GM13977 (cell line): ENCODE measurements around the gene NOTCH2.

ENCODE experiments used
- DNase-seq: peaks from one replicate; pipeline ENCODE4 v3.0.0; 2012; ENCODE audit warnings: low spot score
- CTCF ChIP-seq: IDR thresholded peaks from 2 replicates; pipeline ENCODE4 v1.5.1; 2012; ENCODE audit warnings: mild to moderate bottlenecking, control low read depth; ENCODE audit not compliant: insufficient read depth; ENCODE audit errors: extremely low read depth, missing control alignments
- in situ Hi-C: fragments of 300-500 bp; cut with MboI; formaldehyde crosslinking; loops from one replicate; pipeline ENCODE4 v1.12.0; 2022; ENCODE audit warnings: low sequenced_read_pairs, low pct_unique_long_range_greater_than_20kb, mixed read lengths, inconsistent platforms; ENCODE audit not compliant: unreplicated experiment

Gene NOTCH2

GRCh38 chr1:119948342-119949214, 120.9 kb downstream of the NOTCH2 start:
- in situ Hi-C loops: no loop called here
- peak; percentile 96 for TF ChIP-seq CTCF
- peak; percentile 45 for DNase-seq

GRCh38 chr1:119947468-119947867, 122.0 kb downstream of the NOTCH2 start:
- TF ChIP-seq CTCF: no peak
- DNase-seq: no peak
- in situ Hi-C loops: no loop called here

GRCh38 chr1:119946724-119947123, 122.7 kb downstream of the NOTCH2 start:
- no peak for TF ChIP-seq CTCF
- no peak for DNase-seq
- in situ Hi-C loops: no loop called here

- no peak for DNase-seq
- TF ChIP-seq CTCF: no peak
- in situ Hi-C loops: no loop called here
Measured at GRCh38 chr1:119943216-119943615, 126.2 kb downstream of the NOTCH2 start.

DNA sequence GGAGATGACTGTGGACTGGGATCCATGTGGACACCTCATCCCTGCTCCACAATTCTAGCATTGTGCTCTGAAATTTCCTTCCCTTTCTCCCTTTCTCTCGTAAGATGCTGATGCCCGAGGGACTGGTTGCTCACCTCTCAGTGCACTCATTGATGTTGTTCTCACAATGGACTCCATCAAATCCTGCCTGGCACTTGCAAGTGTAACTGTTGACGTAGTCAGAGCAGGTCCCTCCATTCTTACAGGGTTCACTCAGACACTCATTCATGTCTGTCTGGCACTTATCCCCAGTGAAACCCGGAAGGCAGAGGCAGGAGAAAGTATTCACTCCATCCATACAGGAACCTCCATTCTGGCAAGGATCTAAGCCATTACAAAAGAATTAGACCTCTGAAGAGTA, 128.1 kb downstream of the NOTCH2 start:
- in situ Hi-C loops: no loop called here
- no peak for DNase-seq
- TF ChIP-seq CTCF: no peak

DNA sequence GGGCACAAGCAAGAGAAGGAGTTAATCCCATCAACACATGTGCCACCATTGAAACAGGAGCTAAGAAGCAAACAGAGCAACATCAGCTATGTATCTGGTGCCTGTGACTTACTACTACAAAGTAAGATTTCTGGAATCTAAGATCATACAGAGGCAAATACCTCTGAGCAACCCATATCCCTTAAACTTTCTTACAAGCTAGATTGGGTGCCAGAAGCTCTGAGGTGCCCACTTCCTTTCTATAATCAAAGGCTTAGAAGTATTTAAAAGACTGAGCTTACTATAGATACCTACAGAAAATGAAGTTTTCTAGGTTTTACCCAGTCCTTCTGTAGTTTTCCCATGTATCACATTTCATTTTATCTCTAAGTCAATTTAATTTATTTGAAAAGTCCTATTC, 128.8 kb downstream of the NOTCH2 start:
- in situ Hi-C loops: no loop called here
- DNase-seq: no peak
- no peak for TF ChIP-seq CTCF

DNA sequence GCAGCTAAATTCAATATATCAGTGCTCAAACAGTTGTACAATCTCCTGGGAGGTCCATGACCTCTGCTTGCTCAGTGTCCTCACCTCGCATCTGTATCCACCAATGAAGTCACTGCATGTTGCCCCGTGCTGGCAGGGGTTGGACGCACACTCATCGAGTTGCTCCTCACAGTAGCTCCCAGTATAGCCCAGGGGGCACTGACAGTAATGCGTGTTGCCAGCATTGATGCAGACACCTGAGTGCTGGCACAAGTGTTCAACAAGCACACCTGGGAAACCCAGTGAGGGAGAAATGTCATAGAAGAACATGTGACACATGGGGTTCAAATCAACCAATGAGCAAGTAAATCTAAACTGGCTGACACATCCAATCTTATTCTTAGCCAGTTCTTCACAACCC, 132.3 kb downstream of the NOTCH2 start:
- no peak for DNase-seq
- no peak for TF ChIP-seq CTCF
- in situ Hi-C loops: no loop called here
